ENCODE results near the gene CREB3L1.

GRCh38 chr11:46300270-46300669 lies 22.8 kb downstream of the CREB3L1 start:
- TF ChIP-seq RAD21 (IDR thresholded peaks at IDR 0.05; ENCODE audit: low read depth) (no peak), USF1 (IDR thresholded peaks at IDR 0.05) (no peak), CREB1 (IDR thresholded peaks at IDR 0.05; ENCODE audit: low read depth) (no peak), NFIC (IDR thresholded peaks at IDR 0.05) (no peak), EGR1 (IDR thresholded peaks at IDR 0.05) (no peak), TEAD4 (IDR thresholded peaks at IDR 0.05) (no peak), EP300 (IDR thresholded peaks at IDR 0.05; ENCODE audit: borderline replicate concordance) (no peak)
- TF ChIP-seq, protein P1, sequence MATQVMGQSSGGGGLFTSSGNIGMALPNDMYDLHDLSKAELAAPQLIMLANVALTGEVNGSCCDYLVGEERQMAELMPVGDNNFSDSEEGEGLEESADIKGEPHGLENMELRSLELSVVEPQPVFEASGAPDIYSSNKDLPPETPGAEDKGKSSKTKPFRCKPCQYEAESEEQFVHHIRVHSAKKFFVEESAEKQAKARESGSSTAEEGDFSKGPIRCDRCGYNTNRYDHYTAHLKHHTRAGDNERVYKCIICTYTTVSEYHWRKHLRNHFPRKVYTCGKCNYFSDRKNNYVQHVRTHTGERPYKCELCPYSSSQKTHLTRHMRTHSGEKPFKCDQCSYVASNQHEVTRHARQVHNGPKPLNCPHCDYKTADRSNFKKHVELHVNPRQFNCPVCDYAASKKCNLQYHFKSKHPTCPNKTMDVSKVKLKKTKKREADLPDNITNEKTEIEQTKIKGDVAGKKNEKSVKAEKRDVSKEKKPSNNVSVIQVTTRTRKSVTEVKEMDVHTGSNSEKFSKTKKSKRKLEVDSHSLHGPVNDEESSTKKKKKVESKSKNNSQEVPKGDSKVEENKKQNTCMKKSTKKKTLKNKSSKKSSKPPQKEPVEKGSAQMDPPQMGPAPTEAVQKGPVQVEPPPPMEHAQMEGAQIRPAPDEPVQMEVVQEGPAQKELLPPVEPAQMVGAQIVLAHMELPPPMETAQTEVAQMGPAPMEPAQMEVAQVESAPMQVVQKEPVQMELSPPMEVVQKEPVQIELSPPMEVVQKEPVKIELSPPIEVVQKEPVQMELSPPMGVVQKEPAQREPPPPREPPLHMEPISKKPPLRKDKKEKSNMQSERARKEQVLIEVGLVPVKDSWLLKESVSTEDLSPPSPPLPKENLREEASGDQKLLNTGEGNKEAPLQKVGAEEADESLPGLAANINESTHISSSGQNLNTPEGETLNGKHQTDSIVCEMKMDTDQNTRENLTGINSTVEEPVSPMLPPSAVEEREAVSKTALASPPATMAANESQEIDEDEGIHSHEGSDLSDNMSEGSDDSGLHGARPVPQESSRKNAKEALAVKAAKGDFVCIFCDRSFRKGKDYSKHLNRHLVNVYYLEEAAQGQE (IDR thresholded peaks at IDR 0.05; ENCODE audit: low read depth), result no peak
